ENCODE results near the gene MANBA. TPM values are rescaled to one million over a fixed set of nuclear protein-coding genes. Genes with fewer than 3 reads are reported as not detected.
"Not testable (repeated sequence)": the region's sequence is repeated elsewhere in the genome, so short reads cannot be mapped to it uniquely, and the experiment has no call there.

The MANBA gene
- total and polyA plus RNA-seq, 2 of the 4 experiments (the other 2 are of a cell fraction): 11.5 to 17.2 TPM

DNA sequence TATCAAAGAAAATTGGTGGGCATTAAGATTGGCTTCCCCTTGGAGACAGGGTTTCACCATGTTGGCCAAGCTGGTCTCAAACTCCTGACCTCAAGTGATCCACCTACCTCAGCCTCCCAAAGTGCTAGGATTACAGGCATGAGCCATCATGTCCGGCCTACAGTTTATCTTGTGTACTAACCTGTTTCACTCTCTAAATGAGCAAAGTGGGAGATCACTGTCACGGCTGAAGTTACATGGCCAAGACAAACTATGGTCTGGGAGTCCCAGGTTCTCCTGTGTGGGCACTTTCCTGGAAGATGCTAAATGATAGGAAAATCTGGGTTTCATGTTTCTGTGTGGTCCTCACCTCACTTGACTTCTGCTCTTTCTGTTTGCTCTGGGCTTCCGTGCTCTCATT is 33.8 kb downstream of the MANBA start:
- H3K4ac ChIP-seq (ENCODE audit: low read depth, low read length); DNase-seq; BruUV-seq (replicated peaks); in situ Hi-C loops (cut with MboI; ENCODE audit: low sequenced_read_pairs); dilution Hi-C loops (cut with HindIII; ENCODE audit: low sequenced_read_pairs, unreplicated experiment); H4K5ac ChIP-seq (ENCODE audit: low read depth, low read length); H3K27ac ChIP-seq (ENCODE audit: insufficient read depth, low read length); H3K56ac ChIP-seq (ENCODE audit: extremely low read depth, insufficient read depth, low read length); CTCF ChIA-PET; H3K4me3 ChIP-seq (ENCODE audit: insufficient read depth, low read depth, low read length); intact Hi-C loops (cut with micrococcal nuclease); H2BK120ac ChIP-seq (ENCODE audit: low read depth, low read length); H3K14ac ChIP-seq (replicated peaks; ENCODE audit: low read depth, low read length); H3K9me3 ChIP-seq (ENCODE audit: control insufficient read depth, insufficient read depth, low read length); H3K27me3 ChIP-seq (ENCODE audit: control insufficient read depth, insufficient read depth, low read length); POLR2A ChIA-PET (ENCODE audit: unreplicated experiment); H3K9ac ChIP-seq (ENCODE audit: low read depth, low read length); H3K23ac ChIP-seq (ENCODE audit: low read depth, low read length); H3K9me1 ChIP-seq (ENCODE audit: insufficient read depth, low read length); H2BK20ac ChIP-seq (ENCODE audit: low read depth, low read length); H2AFZ ChIP-seq (replicated peaks; ENCODE audit: low read length, poor library complexity); H2BK15ac ChIP-seq (ENCODE audit: low read depth, low read length); H2AK9ac ChIP-seq (replicated peaks; ENCODE audit: low read depth, low read length, poor library complexity); H3K4me2 ChIP-seq (ENCODE audit: low read depth, low read length); ATAC-seq (ENCODE audit: low read depth); H4K8ac ChIP-seq (ENCODE audit: low read depth in 2 of 2, low read length in 2 of 2); H4K91ac ChIP-seq (ENCODE audit: insufficient read depth, low read depth, low read length); H2BK5ac ChIP-seq (ENCODE audit: low read depth, low read length, poor library complexity, severe bottlenecking); H3K18ac ChIP-seq (ENCODE audit: low read depth, low read length); H3K36me3 ChIP-seq (ENCODE audit: control insufficient read depth, insufficient read depth, low read length); H2AK5ac ChIP-seq (ENCODE audit: low read depth, low read length); H4K20me1 ChIP-seq (ENCODE audit: insufficient read depth, low read length); H3K4me1 ChIP-seq (ENCODE audit: control insufficient read depth, insufficient read depth, low read length): not testable (repeated sequence)
- H3K79me1 ChIP-seq (ENCODE audit: low read depth in 1 of 2, low read length in 2 of 2): peaks cover 2 to 14% of the 10 kb centered on the region in 2 experiments; a peak in 3 of 4 replicates
- WGBS, 2 experiments (ENCODE audit: extremely low coverage in 2 of 2, insufficient read length in 1 of 2): 100% methylated on average over 1 of the region's 3 CpGs; no CpG with 5 or more reads in 1 of the 2 experiments
